Endothelial cell of umbilical vein (primary cell): ENCODE data around the gene KIF1B. TPM values are rescaled to one million over a fixed set of nuclear protein-coding genes. Genes with fewer than 3 reads are reported as not detected.

Experiments
- BruUV-seq: library from RNA; stranded (reverse); fragments of 400-500 nt; replicated peaks from 2 replicates; lab custom pipeline; 2021; lab: Mats Ljungman, UMichigan
- CTCF ChIA-PET: fragments of 300-600, 350-600 bp; sonication (Branson Sonifier 250); formaldehyde crosslinking; loops from one replicate; lab custom pipeline; 2021; ENCODE audit warnings: antibody characterized with exemption, inconsistent platforms; lab: Charles Lee
- POLR2A ChIA-PET: fragments of 300-600, 350-600 bp; sonication (Branson Sonifier 250); formaldehyde crosslinking; loops from one replicate; lab custom pipeline; 2021; ENCODE audit warnings: antibody characterized with exemption, inconsistent platforms; lab: Charles Lee
- DNase-seq: peaks from one replicate; pipeline ENCODE4 v3.0.0-alpha.2; 2011; ENCODE audit warnings: low read depth, low spot score
- FAIRE-seq: peaks from 2 replicates; lab custom pipeline; 2011; peaks lifted over from hg19 to GRCh38; lab: Jason Lieb, UNC
- H2AFZ ChIP-seq: 2 replicates; pipeline ENCODE4 v1.6.0; 2012; ENCODE audit warnings: low read depth, low read length, control low read depth, inconsistent platforms
- H3K27ac ChIP-seq: 2 replicates; pipeline ENCODE4 v1.5.1; 2011; ENCODE audit warnings: low read depth, mild to moderate bottlenecking, control low read depth, low read length, moderate library complexity; ENCODE audit not compliant: insufficient read depth
- H3K27me3 ChIP-seq, 2 experiments: 2 replicates each; pipeline versions ENCODE4 v1.6.0 to v1.6.1; 2011; ENCODE audit warnings: low read length in 2 of 2, mixed read lengths in 1 of 2; ENCODE audit not compliant: control insufficient read depth in 2 of 2, insufficient read depth in 2 of 2
- H3K36me3 ChIP-seq, 2 experiments: 2 replicates in 1 of 2; 3 replicates in 1 of 2; pipeline ENCODE4 v1.5.1; 2011; ENCODE audit warnings: low read length in 2 of 2, mild to moderate bottlenecking in 1 of 2, moderate library complexity in 1 of 2; ENCODE audit not compliant: control insufficient read depth in 2 of 2, insufficient read depth in 2 of 2; ENCODE audit errors: extremely low read depth in 1 of 2
- H3K4me1 ChIP-seq: 3 replicates; pipeline ENCODE4 v1.5.1; 2011; ENCODE audit warnings: mild to moderate bottlenecking, low read length; ENCODE audit not compliant: control insufficient read depth, insufficient read depth; ENCODE audit errors: extremely low read depth
- H3K4me2 ChIP-seq: 2 replicates; pipeline ENCODE4 v1.6.1; 2011; ENCODE audit warnings: low read length, control low read depth, mixed read lengths; ENCODE audit not compliant: insufficient read depth
- H3K4me3 ChIP-seq, 3 experiments: fragments of 200-600 bp in 1 of 3; sonication (generic), shearing (Covaris generic) in 1 of 3; replicated peaks in 1 of 3; 2 replicates each; pipeline ENCODE4 v1.5.1; 2011 to 2016; ENCODE audit warnings: control low read depth in 3 of 3, low read length in 3 of 3, mild to moderate bottlenecking in 2 of 3, inconsistent platforms in 1 of 3, low read depth in 1 of 3, moderate library complexity in 1 of 3; ENCODE audit not compliant: insufficient read depth in 1 of 3
- H3K79me2 ChIP-seq: 2 replicates; pipeline ENCODE4 v1.6.0; 2012; ENCODE audit warnings: low read length, inconsistent platforms; ENCODE audit not compliant: control insufficient read depth, insufficient read depth
- H3K9ac ChIP-seq: replicated peaks from 2 replicates; pipeline ENCODE3; 2011; ENCODE audit warnings: low read length, control low read depth; ENCODE audit not compliant: insufficient read depth; ENCODE audit errors: extremely low read depth
- H3K9me1 ChIP-seq: replicated peaks from 3 replicates; pipeline ENCODE4 v1.6.0; 2011; ENCODE audit warnings: mild to moderate bottlenecking, low read length; ENCODE audit not compliant: control insufficient read depth, insufficient read depth; ENCODE audit errors: extremely low read depth
- H3K9me3 ChIP-seq: replicated peaks from 2 replicates; pipeline ENCODE4 v1.5.1; 2012; ENCODE audit warnings: low read length, inconsistent platforms; ENCODE audit not compliant: control insufficient read depth, insufficient read depth
- H4K20me1 ChIP-seq: replicated peaks from 2 replicates; pipeline ENCODE3; 2011; ENCODE audit warnings: mild to moderate bottlenecking, low read length; ENCODE audit not compliant: control insufficient read depth, insufficient read depth; ENCODE audit errors: extremely low read depth
- CTCF ChIP-seq, 2 donors: IDR thresholded peaks; 1 replicate in 1 of 2; 2 replicates in 1 of 2; pipeline ENCODE4 v1.5.1; 2011; ENCODE audit warnings: low read length in 2 of 2, mild to moderate bottlenecking in 2 of 2, moderate library complexity in 2 of 2, control low read depth in 1 of 2, inconsistent platforms in 1 of 2, low read depth in 1 of 2; ENCODE audit not compliant: insufficient read depth in 1 of 2; ENCODE audit errors: extremely low read depth in 1 of 2
- EZH2 ChIP-seq: IDR thresholded peaks from 2 replicates; pipeline ENCODE4 v1.6.1; 2012; ENCODE audit warnings: borderline replicate concordance, low read depth, mild to moderate bottlenecking, moderate library complexity, low read length, inconsistent platforms; ENCODE audit not compliant: severe bottlenecking
- FOS ChIP-seq: IDR thresholded peaks from 2 replicates; pipeline ENCODE4 v1.6.1; 2011; ENCODE audit warnings: mild to moderate bottlenecking, low read length, moderate library complexity, borderline replicate concordance; ENCODE audit not compliant: insufficient read depth
- GATA2 ChIP-seq: IDR thresholded peaks from 2 replicates; pipeline ENCODE4 v1.7.0; 2011; ENCODE audit warnings: low read depth, mild to moderate bottlenecking, moderate library complexity, mixed read lengths, low read length; ENCODE audit not compliant: insufficient read length, insufficient read depth
- JUN ChIP-seq: IDR thresholded peaks from 2 replicates; pipeline ENCODE4 v1.6.1; 2011; ENCODE audit warnings: borderline replicate concordance, low read depth; ENCODE audit not compliant: insufficient read length, insufficient read depth
- MAX ChIP-seq: IDR thresholded peaks from 2 replicates; pipeline ENCODE4 v1.6.1; 2011; ENCODE audit not compliant: insufficient read depth, insufficient read length
- MYC ChIP-seq: IDR thresholded peaks from one replicate; pipeline ENCODE4 v1.6.1; 2011; ENCODE audit warnings: mild to moderate bottlenecking, low read depth, low read length
- POLR2A ChIP-seq: IDR thresholded peaks from 2 replicates; pipeline ENCODE4 v1.6.1; 2012; ENCODE audit warnings: low read depth, mild to moderate bottlenecking, control low read depth, low read length
- POLR2AphosphoS5 ChIP-seq: IDR thresholded peaks from 2 replicates; pipeline ENCODE4 v1.6.1; 2012; ENCODE audit warnings: low read depth, mild to moderate bottlenecking, control low read depth, low read length, moderate library complexity; ENCODE audit not compliant: insufficient read depth
- dilution Hi-C: fragments of 300-500 bp; cut with MboI; formaldehyde crosslinking; loops from one replicate; pipeline ENCODE4 v1.15.0; 2019; ENCODE audit warnings: low sequenced_read_pairs; ENCODE audit not compliant: extremely low pct_ligation_motif_present
- intact Hi-C: fragments of 100-400 bp; cut with micrococcal nuclease; formaldehyde crosslinking; loops from one replicate; pipeline ENCODE4 v1.10.0; 2022
- polyA plus RNA-seq, 4 experiments: library from polyadenylated mRNA; depleted of rRNA in 3 of 4; stranded (reverse) in 3 of 4; unstranded in 1 of 4; fragments of >200 nt; gene quantifications; 2 replicates each; pipeline versions ENCODE4 v1.2.1 to v1.2.3, GENCODE V29; 2011 to 2012; ENCODE audit warnings: missing spikeins in 1 of 4
- total RNA-seq: library from RNA; stranded (reverse); gene quantifications from 2 replicates; pipeline ENCODE4 v1.2.3, GENCODE V29; 2021

KIF1B gene
- total and polyA plus RNA-seq, 2 donors (not counting 3 experiments of a cell fraction or from before 2014, with no cell fraction given) = 14.8 to 58.6 TPM

- no peak overlapping the region for H3K4me3 ChIP-seq
- no peak overlapping the region for H2AFZ ChIP-seq
- H3K27me3 ChIP-seq = no peaks in the 10 kb centered on the region
- H3K9me3 ChIP-seq = no peaks in the 10 kb centered on the region
- no peak overlapping the region for H3K9ac ChIP-seq
- no peaks in the 10 kb centered on the region for H3K9me1 ChIP-seq
- ChIA-PET POLR2A (interaction anchor here (0.9 to 1.3 kb wide), 2 partner anchors 12 to 14 kb away, joined by 3 to 5 read pairs; no protein-coding TSS in a partner anchor), CTCF (interaction anchor here (1.3 to 3.3 kb wide), 2 partner anchors 13 to 25 kb away, joined by 7 to 21 read pairs; no protein-coding TSS in a partner anchor)
- no peak for FAIRE-seq
- H3K79me2 ChIP-seq = peaks cover 43% of the 10 kb centered on the region
- no peak for DNase-seq
- H3K36me3 ChIP-seq = peaks cover 21 to 24% of the 10 kb centered on the region in 2 experiments
- dilution Hi-C loops = no loop called here
- TF ChIP-seq GATA2 (no peak), EZH2 (no peak), JUN (no peak), POLR2A (no peak), CTCF (IDR thresholded peaks at IDR 0.05; ENCODE audit: extremely low read depth in 1 of 2, insufficient read depth in 1 of 2, low read depth in 1 of 2, low read length in 2 of 2) (no peak), MAX (no peak), MYC (no peak), POLR2AphosphoS5 (no peak), FOS (no peak)
- TSS peak; percentile 36 for BruUV-seq
- H3K27ac ChIP-seq = peak overlapping the region; percentile 64
- no peaks in the 10 kb centered on the region for H4K20me1 ChIP-seq
- intact Hi-C loops = no loop called here
- H3K4me2 ChIP-seq = no peak overlapping the region
- H3K4me1 ChIP-seq = peaks cover 38% of the 10 kb centered on the region
Measured at GRCh38 chr1:10402729-10403274, 192.4 kb downstream of the KIF1B start.
